Body of pancreas (tissue), 4 donors: Measurements from ENCODE around the gene SGCD. TPM values are rescaled to one million over a fixed set of nuclear protein-coding genes. Genes with fewer than 3 reads are reported as not detected.
A peak's percentile ranks its signal among the peaks of the same experiment; 100 is the strongest.

Experiments
- ATAC-seq: fragments of 150-250 bp; one replicate; pipeline ENCODE4 v1.9.1; 2016
- DNase-seq, 4 donors: peaks; one replicate each; pipeline ENCODE4 v3.0.0-alpha.2; 2019
- H3K27ac ChIP-seq, 4 donors: fragments of 200-600 bp; sonication (generic); 1 replicate in 3 of 4; 2 replicates in 1 of 4; pipeline versions ENCODE4 v1.5.1 to v1.6.1; 2016 to 2019; ENCODE audit warnings: mild to moderate bottlenecking in 1 of 4, mixed read lengths in 1 of 4, moderate library complexity in 1 of 4
- H3K27me3 ChIP-seq, 2 donors: fragments of 200-600 bp; sonication (generic); one replicate each; pipeline ENCODE4 v1.6.0; 2016; ENCODE audit warnings: mild to moderate bottlenecking in 1 of 2
- H3K36me3 ChIP-seq, 2 donors: fragments of 200-600 bp; sonication (generic); replicated peaks in 1 of 2; 2 replicates each; pipeline ENCODE4 v1.5.1; 2016; ENCODE audit warnings: low read depth in 2 of 2; ENCODE audit not compliant: insufficient read depth in 1 of 2
- H3K4me1 ChIP-seq: fragments of 200-600 bp; sonication (generic); one replicate; pipeline ENCODE4 v1.6.0; 2016
- H3K4me3 ChIP-seq, 2 donors: fragments of 200-600 bp; sonication (generic); 1 replicate in 1 of 2; 2 replicates in 1 of 2; pipeline ENCODE4 v1.5.1; 2016 to 2019
- H3K9me3 ChIP-seq, 3 donors: fragments of 200-600 bp; sonication (generic); 1 replicate in 2 of 3; 2 replicates in 1 of 3; pipeline ENCODE4 v1.5.1; 2016
- CTCF ChIP-seq, 7 experiments: fragments of 450-650 bp in 4 of 7; fragments of 200-600 bp in 3 of 7; sonication (generic) in 3 of 7; IDR thresholded peaks; one replicate each; pipeline ENCODE4 v1.5.1; 2016 to 2019; ENCODE audit warnings: antibody characterized with exemption in 7 of 7
- POLR2A ChIP-seq, 3 donors: fragments of 450-650 bp; IDR thresholded peaks; one replicate each; pipeline ENCODE4 v1.6.1; 2016; ENCODE audit warnings: antibody characterized with exemption in 3 of 3, mild to moderate bottlenecking in 2 of 3
- WGBS, 2 donors: methylation state at CpG; one replicate each; pipeline ENCODE4 v1.1.5; 2017; 5-methylcytosine and 5-hydroxymethylcytosine counted together
- intact Hi-C: fragments of 100-400 bp; cut with DNase I; formaldehyde crosslinking; loops from one replicate; pipeline ENCODE4 v1.15.1; 2023
- total RNA-seq, 2 donors: library from RNA; depleted of rRNA; stranded (reverse); fragments of >200 nt; gene quantifications; one replicate each; pipeline ENCODE4 v1.1.0, GENCODE V29; 2016

The SGCD gene
- total RNA-seq, 2 donors from 2014 or later: 0.66 to 2.6 TPM

- H3K4me3 ChIP-seq: no peak overlapping the region
- TF ChIP-seq POLR2A (IDR thresholded peaks at IDR 0.05) (no peak), CTCF (IDR thresholded peaks at IDR 0.05) (no peak)
- H3K27me3 ChIP-seq: no peaks in the 10 kb centered on the region
- H3K9me3 ChIP-seq: no peaks in the 10 kb centered on the region
- DNase-seq: no peak
- H3K36me3 ChIP-seq: no peaks in the 10 kb centered on the region
- no peak overlapping the region for H3K27ac ChIP-seq
- H3K4me1 ChIP-seq: no peaks in the 10 kb centered on the region
- intact Hi-C loops: no loop called here
- no peak for ATAC-seq
These were observed 264.0 kb downstream of the SGCD start for GRCh38 chr5:156590978-156591377.

GRCh38 chr5:156591631-156592030 lies 264.7 kb downstream of the SGCD start:
- ATAC-seq (no peak), DNase-seq (no peak)
- H3K4me1 ChIP-seq: no peaks in the 10 kb centered on the region
- H3K4me3 ChIP-seq: no peak overlapping the region
- H3K9me3 ChIP-seq: no peaks in the 10 kb centered on the region
- no peak overlapping the region for H3K27ac ChIP-seq
- no peaks in the 10 kb centered on the region for H3K36me3 ChIP-seq
- TF ChIP-seq POLR2A (IDR thresholded peaks at IDR 0.05): no peak
- no peak for TF ChIP-seq CTCF (IDR thresholded peaks at IDR 0.05)
- H3K27me3 ChIP-seq: no peaks in the 10 kb centered on the region
- intact Hi-C loops: no loop called here

GRCh38 chr5:156593546-156593945 lies 266.6 kb downstream of the SGCD start:
- 31 to 32% methylated on average over 1 of the region's 1 CpG for WGBS, 2 donors
- DNase-seq (no peak), ATAC-seq (no peak)
- Histone ChIP-seq H3K27me3 (no peaks in the 10 kb centered on the region), H3K4me1 (no peaks in the 10 kb centered on the region), H3K4me3 (no peak overlapping the region), H3K9me3 (no peaks in the 10 kb centered on the region), H3K27ac (no peak overlapping the region), H3K36me3 (no peaks in the 10 kb centered on the region)
- TF ChIP-seq POLR2A (IDR thresholded peaks at IDR 0.05): no peak
- no peak for TF ChIP-seq CTCF (IDR thresholded peaks at IDR 0.05)
- intact Hi-C loops: no loop called here

GRCh38 chr5:156594406-156594805 lies 267.4 kb downstream of the SGCD start:
- H3K27ac ChIP-seq: no peak overlapping the region
- no peak for ATAC-seq
- H3K4me1 ChIP-seq: no peaks in the 10 kb centered on the region
- intact Hi-C loops: no loop called here
- no peaks in the 10 kb centered on the region for H3K27me3 ChIP-seq
- no peak for TF ChIP-seq POLR2A (IDR thresholded peaks at IDR 0.05)
- no peak for TF ChIP-seq CTCF (IDR thresholded peaks at IDR 0.05)
- no peak overlapping the region for H3K4me3 ChIP-seq
- WGBS, 2 donors: 46 to 50% methylated on average over 1 of the region's 1 CpG
- H3K9me3 ChIP-seq: no peaks in the 10 kb centered on the region
- DNase-seq: no peak
- no peaks in the 10 kb centered on the region for H3K36me3 ChIP-seq

GRCh38 chr5:156595132-156595787 lies 268.3 kb downstream of the SGCD start:
- intact Hi-C loops: no loop called here
- DNase-seq (peak in 2 of 4 donors; percentile 15 to 36), ATAC-seq (peak; percentile 30)
- Histone ChIP-seq H3K36me3 (no peaks in the 10 kb centered on the region), H3K27ac (no peak overlapping the region), H3K4me1 (no peaks in the 10 kb centered on the region), H3K4me3 (no peak overlapping the region), H3K27me3 (no peaks in the 10 kb centered on the region), H3K9me3 (no peaks in the 10 kb centered on the region)
- no peak for TF ChIP-seq POLR2A (IDR thresholded peaks at IDR 0.05)
- no peak for TF ChIP-seq CTCF (IDR thresholded peaks at IDR 0.05)
- WGBS, 2 donors: 46 to 53% methylated on average over 4 of the region's 4 CpGs
